K562 treated with DMSO at 1 percent for 24 hours (cell line): ENCODE data around the gene RFX3. TPM values are rescaled to one million over a fixed set of nuclear protein-coding genes. Genes with fewer than 3 reads are reported as not detected.

ENCODE experiments used
- total RNA-seq: library from RNA; unstranded; fragments of 300-600 nt; gene quantifications from 2 replicates; pipeline ENCODE4 v1.2.3, GENCODE V29; 2022; ENCODE audit warnings: low read depth; ENCODE audit not compliant: insufficient read depth

The RFX3 gene
- total RNA-seq, result 2.7 and 2.9 TPM in 2 replicates

DNA sequence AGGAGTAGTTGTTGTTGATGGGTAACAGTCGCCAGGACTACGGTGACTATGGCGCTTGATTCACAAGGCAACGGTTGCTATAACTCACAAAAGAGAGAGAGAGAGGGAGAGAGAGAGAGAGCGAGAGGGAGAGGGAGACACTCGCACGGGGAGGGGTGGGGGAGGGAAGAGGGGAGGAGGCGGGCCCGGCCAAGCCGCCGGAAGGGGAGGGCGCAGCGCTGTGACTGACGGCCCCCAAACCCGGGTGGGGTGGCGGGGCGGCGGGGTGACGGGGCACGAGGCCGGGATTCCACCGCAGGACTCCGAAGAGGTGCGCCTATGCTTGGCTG, at the start of gene RFX3:
Gene RFX3 (minus strand): TSS at position 166 of the 329 bp plus-strand sequence. CDS start 130,413 bp downstream, outside the sequence.

